Effector memory CD4-positive, alpha-beta T cell (primary cell): ENCODE measurements around the gene C9.

Experiments
- DNase-seq, 3 donors: peaks; one replicate each; pipeline ENCODE4 v3.0.0-alpha.2; 2020
- H3K27ac ChIP-seq: 2 replicates; pipeline ENCODE4 v1.7.0; 2013; ENCODE audit warnings: mild to moderate bottlenecking, low read length, moderate library complexity; ENCODE audit not compliant: insufficient read depth, poor library complexity, severe bottlenecking
- H3K27me3 ChIP-seq: replicated peaks from 2 replicates; pipeline ENCODE4 v1.7.0; 2013; ENCODE audit warnings: mild to moderate bottlenecking, low read length; ENCODE audit not compliant: insufficient read depth, control insufficient read depth, poor library complexity, severe bottlenecking
- H3K36me3 ChIP-seq: 2 replicates; pipeline ENCODE4 v1.7.0; 2013; ENCODE audit warnings: mild to moderate bottlenecking, low read length, moderate library complexity; ENCODE audit not compliant: control insufficient read depth, insufficient read depth
- H3K4me1 ChIP-seq: 2 replicates; pipeline ENCODE4 v1.7.0; 2013; ENCODE audit warnings: low read length, mild to moderate bottlenecking; ENCODE audit not compliant: control insufficient read depth, insufficient read depth, poor library complexity, severe bottlenecking
- H3K4me3 ChIP-seq: 2 replicates; pipeline ENCODE4 v1.7.0; 2013; ENCODE audit warnings: low read length, low read depth, mild to moderate bottlenecking; ENCODE audit not compliant: insufficient read depth, poor library complexity, severe bottlenecking
- H3K9me3 ChIP-seq: 2 replicates; pipeline ENCODE4 v1.7.0; 2013; ENCODE audit warnings: mild to moderate bottlenecking, low read length, moderate library complexity; ENCODE audit not compliant: control insufficient read depth

C9 gene

GRCh38 chr5:39360471-39361111, 3.7 kb downstream of the C9 start:
- Histone ChIP-seq H3K36me3 (no peaks in the 10 kb centered on the region), H3K9me3 (no peaks in the 10 kb centered on the region), H3K27ac (no peak overlapping the region), H3K4me3 (no peak overlapping the region), H3K4me1 (no peaks in the 10 kb centered on the region), H3K27me3 (no peaks in the 10 kb centered on the region)
- no peak for DNase-seq

- DNase-seq: no peak
- Histone ChIP-seq H3K9me3 (no peaks in the 10 kb centered on the region), H3K27me3 (no peaks in the 10 kb centered on the region), H3K36me3 (no peaks in the 10 kb centered on the region), H3K27ac (no peak overlapping the region), H3K4me3 (no peak overlapping the region), H3K4me1 (no peaks in the 10 kb centered on the region)
These were observed 8.0 kb downstream of the C9 start for GRCh38 chr5:39356263-39356662.

DNA sequence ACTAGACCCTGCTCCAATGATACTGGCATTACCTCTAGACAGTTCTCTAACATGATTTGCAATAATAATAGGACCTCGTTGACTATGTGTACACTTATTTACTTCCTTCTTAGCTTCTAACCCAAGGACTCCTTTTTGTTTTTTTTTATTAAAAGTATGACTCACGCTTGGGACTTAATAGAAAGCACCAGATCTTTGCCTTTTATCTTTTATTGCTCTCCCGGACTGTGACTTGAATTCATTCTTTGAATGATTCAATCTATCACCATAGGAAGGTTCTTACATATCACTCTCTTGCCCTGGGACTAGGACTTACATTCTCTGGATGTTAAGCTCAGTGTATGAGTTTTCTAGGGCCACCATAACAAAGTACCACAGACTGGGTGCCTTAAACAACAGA, 9.0 kb downstream of the C9 start:
- Histone ChIP-seq H3K36me3 (no peaks in the 10 kb centered on the region), H3K27ac (no peak overlapping the region), H3K4me1 (no peaks in the 10 kb centered on the region), H3K27me3 (no peaks in the 10 kb centered on the region), H3K4me3 (no peak overlapping the region), H3K9me3 (no peaks in the 10 kb centered on the region)
- no peak for DNase-seq

GRCh38 chr5:39353717-39354399, 10.4 kb downstream of the C9 start:
- H3K36me3 ChIP-seq: no peaks in the 10 kb centered on the region
- H3K4me3 ChIP-seq: no peak overlapping the region
- H3K9me3 ChIP-seq: no peaks in the 10 kb centered on the region
- H3K27me3 ChIP-seq: no peaks in the 10 kb centered on the region
- no peak for DNase-seq
- H3K4me1 ChIP-seq: no peaks in the 10 kb centered on the region
- H3K27ac ChIP-seq: no peak overlapping the region

DNA sequence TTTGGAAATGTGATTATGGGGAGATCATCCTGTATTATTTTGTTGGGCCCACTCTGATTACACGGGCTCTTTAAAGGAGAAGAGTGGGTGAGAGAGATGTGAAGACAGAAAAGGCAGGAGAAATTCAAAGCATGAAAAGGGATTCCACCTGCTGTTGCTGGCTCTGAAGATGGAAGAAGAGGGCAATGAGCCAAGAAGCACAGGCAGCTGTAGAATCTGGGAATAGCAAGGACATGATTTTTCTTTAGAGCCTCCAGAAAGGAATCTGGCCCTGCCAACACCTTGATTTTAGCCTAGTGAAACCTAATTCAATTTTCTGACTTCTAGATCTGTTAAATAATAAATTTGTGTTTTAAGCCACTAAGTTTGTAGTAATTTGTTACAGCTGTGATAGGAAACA, 11.3 kb downstream of the C9 start:
- Histone ChIP-seq H3K27me3 (no peaks in the 10 kb centered on the region), H3K9me3 (no peaks in the 10 kb centered on the region), H3K4me1 (no peaks in the 10 kb centered on the region), H3K36me3 (no peaks in the 10 kb centered on the region), H3K4me3 (no peak overlapping the region), H3K27ac (no peak overlapping the region)
- no peak for DNase-seq

DNA sequence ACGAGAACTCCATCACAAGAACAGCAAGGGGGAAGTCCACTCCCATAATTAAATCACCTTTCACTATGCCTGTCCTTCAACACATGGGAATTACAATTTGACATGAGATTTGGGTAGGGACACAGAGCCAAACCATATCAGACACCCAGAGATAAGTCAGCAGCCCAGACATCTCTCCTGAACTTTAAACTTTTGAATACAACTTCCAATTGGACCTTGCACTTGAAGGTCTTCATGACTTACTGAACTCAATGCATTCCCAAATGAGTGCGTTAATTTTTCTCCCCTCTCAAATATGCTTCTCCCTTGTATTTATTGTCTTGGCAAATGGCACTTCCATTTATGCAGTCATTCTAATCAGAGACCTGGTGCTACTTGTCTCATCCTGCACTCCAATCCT, 12.1 kb downstream of the C9 start:
- H3K4me1 ChIP-seq: no peaks in the 10 kb centered on the region
- no peak overlapping the region for H3K27ac ChIP-seq
- no peak overlapping the region for H3K4me3 ChIP-seq

DNA sequence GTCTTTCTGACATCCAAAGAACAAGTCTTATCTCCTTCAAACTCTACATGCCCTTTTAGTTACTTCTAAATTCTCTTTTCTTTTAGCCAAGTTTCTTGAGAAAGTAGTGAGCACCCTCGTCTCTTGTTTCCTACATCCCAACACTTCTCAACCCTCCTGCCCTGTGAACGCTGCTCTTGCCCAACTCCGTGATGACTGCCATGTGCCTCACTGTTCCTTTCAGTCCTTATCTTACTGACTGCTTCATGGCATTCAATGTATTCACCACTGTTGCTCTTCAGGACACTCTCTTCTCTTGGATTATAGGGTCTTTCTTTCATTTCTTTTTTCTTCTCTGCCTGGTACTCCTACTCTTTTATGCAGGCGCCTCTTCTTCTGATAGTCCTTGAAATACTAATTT, 14.8 kb downstream of the C9 start:
- Histone ChIP-seq H3K4me3 (no peak overlapping the region), H3K4me1 (no peaks in the 10 kb centered on the region), H3K9me3 (no peaks in the 10 kb centered on the region), H3K27me3 (no peaks in the 10 kb centered on the region), H3K27ac (no peak overlapping the region), H3K36me3 (no peaks in the 10 kb centered on the region)
- DNase-seq: no peak

More for the DNA sequence above, 12.1 kb downstream of the C9 start:
- H3K9me3 ChIP-seq: no peaks in the 10 kb centered on the region
- H3K36me3 ChIP-seq: no peaks in the 10 kb centered on the region
- no peaks in the 10 kb centered on the region for H3K27me3 ChIP-seq
- DNase-seq: no peak

DNA sequence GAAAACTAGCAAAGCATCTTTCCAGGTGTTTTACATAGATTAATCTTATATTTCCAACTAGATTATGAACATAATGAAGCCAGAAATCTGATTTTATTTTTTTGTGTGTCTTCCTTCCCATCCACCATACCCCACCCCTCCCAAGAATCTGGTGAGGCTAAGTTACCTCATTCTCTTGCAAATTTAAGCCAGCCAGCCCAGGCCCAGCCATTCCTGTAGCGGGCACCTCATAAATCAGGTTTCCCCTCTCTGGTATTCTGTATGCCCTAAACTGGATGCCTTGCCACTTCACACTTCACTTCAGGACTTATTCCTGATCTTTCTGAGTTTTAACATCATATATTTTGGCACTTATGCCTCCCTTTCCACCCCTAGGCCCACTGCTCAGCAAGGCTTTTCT, 21.8 kb downstream of the C9 start:
- Histone ChIP-seq H3K4me3 (no peak overlapping the region), H3K27me3 (no peaks in the 10 kb centered on the region), H3K27ac (no peak overlapping the region), H3K36me3 (no peaks in the 10 kb centered on the region), H3K9me3 (no peaks in the 10 kb centered on the region), H3K4me1 (no peaks in the 10 kb centered on the region)
- no peak for DNase-seq

GRCh38 chr5:39341896-39342295, 22.4 kb downstream of the C9 start:
- Histone ChIP-seq H3K27ac (no peak overlapping the region), H3K27me3 (no peaks in the 10 kb centered on the region), H3K9me3 (no peaks in the 10 kb centered on the region), H3K36me3 (no peaks in the 10 kb centered on the region), H3K4me1 (no peaks in the 10 kb centered on the region), H3K4me3 (no peak overlapping the region)
- no peak for DNase-seq

DNA sequence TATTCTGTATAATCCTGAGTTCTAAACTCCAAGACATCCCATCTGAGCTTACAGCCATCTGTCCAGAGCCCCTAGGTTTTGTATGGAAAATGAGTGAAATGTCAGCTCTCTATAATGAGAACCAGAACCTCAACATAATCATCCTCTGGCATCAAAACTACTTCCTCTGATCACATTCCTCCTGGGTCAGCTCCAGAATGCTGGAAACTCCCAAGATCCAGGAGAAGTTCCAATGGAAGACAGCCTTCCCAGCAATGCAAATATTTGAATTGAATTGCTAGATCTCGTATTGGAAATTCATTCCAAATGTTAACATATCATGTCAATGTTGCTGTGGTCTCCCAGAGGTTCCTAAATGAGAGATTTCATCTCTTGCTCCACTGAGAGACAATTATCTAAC, 23.8 kb downstream of the C9 start:
- Histone ChIP-seq H3K9me3 (no peaks in the 10 kb centered on the region), H3K36me3 (no peaks in the 10 kb centered on the region), H3K4me1 (no peaks in the 10 kb centered on the region), H3K4me3 (no peak overlapping the region), H3K27me3 (no peaks in the 10 kb centered on the region), H3K27ac (no peak overlapping the region)
- no peak for DNase-seq
